ENCODE data around the gene APOH.

The APOH gene

GRCh38 chr17:66167189-66167815 lies 61.9 kb downstream of the APOH start:
- no peak overlapping the region for H4K8ac ChIP-seq (ENCODE audit: low read depth, low read length)
- H2BK15ac ChIP-seq (ENCODE audit: low read length), result no peak overlapping the region
- no peak overlapping the region for H2AFZ ChIP-seq (ENCODE audit: low read length)
- H2AK5ac ChIP-seq (ENCODE audit: low read depth, low read length), result no peak overlapping the region
- no peaks in the 10 kb centered on the region for H3K27me3 ChIP-seq (ENCODE audit: control insufficient read depth in 3 of 3, insufficient read depth in 3 of 3, low read depth in 1 of 3, low read length in 3 of 3)
- no peaks in the 10 kb centered on the region for H3K79me1 ChIP-seq (ENCODE audit: low read depth, low read length)
- H2BK5ac ChIP-seq (ENCODE audit: low read length), result no peak overlapping the region
- H3K4me2 ChIP-seq (ENCODE audit: insufficient read depth, low read length, poor library complexity, severe bottlenecking), result no peak overlapping the region
- H3K4me1 ChIP-seq (ENCODE audit: control insufficient read depth in 2 of 2, insufficient read depth in 1 of 2, low read depth in 1 of 2, low read length in 2 of 2), result peaks cover 0 to 4% of the 10 kb centered on the region in 2 donors
- H2BK12ac ChIP-seq (ENCODE audit: low read length), result no peak overlapping the region
- no peak overlapping the region for H3K18ac ChIP-seq (ENCODE audit: low read length)
- WGBS, 2 donors (ENCODE audit: extremely low coverage in 2 of 2, insufficient read length in 2 of 2, insufficient replicate concordance in 1 of 2), result no CpG with 5 or more reads among the region's 5 CpGs
- no peak overlapping the region for H3K23ac ChIP-seq (ENCODE audit: low read depth, low read length, poor library complexity)
- no peaks in the 10 kb centered on the region for H3K9me3 ChIP-seq (replicated peaks in 1 of 2; ENCODE audit: control insufficient read depth in 2 of 2, insufficient read depth in 1 of 2, low read depth in 1 of 2, low read length in 2 of 2)
- no peak overlapping the region for H3K14ac ChIP-seq (ENCODE audit: low read length)
- H3K27ac ChIP-seq (replicated peaks; ENCODE audit: low read length), result no peak overlapping the region
- no peak for DNase-seq (ENCODE audit: low spot score)
- no peak overlapping the region for H2BK120ac ChIP-seq (ENCODE audit: low read depth, low read length)
- H4K91ac ChIP-seq (ENCODE audit: low read depth, low read length, poor library complexity), result no peak overlapping the region
- H3K9ac ChIP-seq (ENCODE audit: low read depth, low read length, poor library complexity), result no peak overlapping the region
- no peak overlapping the region for H3K4ac ChIP-seq (ENCODE audit: low read length)
- no peak overlapping the region for H3K4me3 ChIP-seq (ENCODE audit: low read length in 2 of 2)
- peaks cover 0 to 49% of the 10 kb centered on the region in 2 donors for H3K36me3 ChIP-seq (replicated peaks in 1 of 2; ENCODE audit: control insufficient read depth in 2 of 2, insufficient read depth in 2 of 2, low read length in 2 of 2)

GRCh38 chr17:66165537-66166123 lies 63.6 kb downstream of the APOH start:
- no peak overlapping the region for H2BK15ac ChIP-seq (ENCODE audit: low read length)
- no peak overlapping the region for H2BK120ac ChIP-seq (ENCODE audit: low read depth, low read length)
- peaks cover 0 to 4% of the 10 kb centered on the region in 2 donors for H3K4me1 ChIP-seq (ENCODE audit: control insufficient read depth in 2 of 2, insufficient read depth in 1 of 2, low read depth in 1 of 2, low read length in 2 of 2)
- H2BK12ac ChIP-seq (ENCODE audit: low read length), result no peak overlapping the region
- no peak overlapping the region for H3K4me2 ChIP-seq (ENCODE audit: insufficient read depth, low read length, poor library complexity, severe bottlenecking)
- H3K9me3 ChIP-seq (replicated peaks in 1 of 2; ENCODE audit: control insufficient read depth in 2 of 2, insufficient read depth in 1 of 2, low read depth in 1 of 2, low read length in 2 of 2), result no peaks in the 10 kb centered on the region
- H3K18ac ChIP-seq (ENCODE audit: low read length), result no peak overlapping the region
- peaks cover 0 to 34% of the 10 kb centered on the region in 2 donors for H3K36me3 ChIP-seq (replicated peaks in 1 of 2; ENCODE audit: control insufficient read depth in 2 of 2, insufficient read depth in 2 of 2, low read length in 2 of 2)
- H3K23ac ChIP-seq (ENCODE audit: low read depth, low read length, poor library complexity), result no peak overlapping the region
- H4K8ac ChIP-seq (ENCODE audit: low read depth, low read length), result no peak overlapping the region
- H2AK5ac ChIP-seq (ENCODE audit: low read depth, low read length), result no peak overlapping the region
- H2AFZ ChIP-seq (ENCODE audit: low read length), result no peak overlapping the region
- H3K27ac ChIP-seq (replicated peaks; ENCODE audit: low read length), result no peak overlapping the region
- no peaks in the 10 kb centered on the region for H3K27me3 ChIP-seq (ENCODE audit: control insufficient read depth in 3 of 3, insufficient read depth in 3 of 3, low read depth in 1 of 3, low read length in 3 of 3)
- H3K14ac ChIP-seq (ENCODE audit: low read length), result no peak overlapping the region
- no peak overlapping the region for H2BK5ac ChIP-seq (ENCODE audit: low read length)
- no peaks in the 10 kb centered on the region for H3K79me1 ChIP-seq (ENCODE audit: low read depth, low read length)
- H3K4ac ChIP-seq (ENCODE audit: low read length), result no peak overlapping the region
- peak; percentile 38 for DNase-seq (ENCODE audit: low spot score)
- no peak overlapping the region for H4K91ac ChIP-seq (ENCODE audit: low read depth, low read length, poor library complexity)
- no peak overlapping the region for H3K4me3 ChIP-seq (ENCODE audit: low read length in 2 of 2)
- no peak overlapping the region for H3K9ac ChIP-seq (ENCODE audit: low read depth, low read length, poor library complexity)

Small RNAs within 50 kb of the gene (small RNA-seq; reads per million reads assigned to genes)
- gene RNA5SP444 (ENCODE audit: insufficient read depth), result 2.4 reads per million
